SK-N-SH (cell line): Measurements from ENCODE around the gene MIPEP. TPM values are rescaled to one million over a fixed set of nuclear protein-coding genes. Genes with fewer than 3 reads are reported as not detected.
A peak's percentile ranks its signal among the peaks of the same experiment; 100 is the strongest.

Experiments
- CTCF ChIA-PET: fragments of 300-600, 350-600 bp; formaldehyde crosslinking; extraction: SDS; loops from one replicate; lab custom pipeline; 2021; lab: Yijun Ruan, JAX
- POLR2A ChIA-PET: fragments of 350-600 bp; sonication (Branson Sonifier 250); formaldehyde crosslinking; extraction: SDS; loops from one replicate; lab custom pipeline; 2020; ENCODE audit warnings: antibody characterized with exemption, inconsistent platforms; lab: Yijun Ruan, JAX
- DNase-seq: peaks from one replicate; pipeline ENCODE4 v3.0.0; 2012
- H2AFZ ChIP-seq: fragments of 200-600 bp; sonication (generic); 2 replicates; pipeline ENCODE4 v1.8.1; 2016; ENCODE audit warnings: antibody characterized with exemption, mild to moderate bottlenecking, low read depth
- H3F3A ChIP-seq: fragments of 200-600 bp; sonication (generic); replicated peaks from 2 replicates; pipeline ENCODE3; 2016; ENCODE audit warnings: antibody characterized with exemption, mild to moderate bottlenecking; ENCODE audit not compliant: insufficient read depth
- H3K27ac ChIP-seq, 2 experiments: fragments of 200-500 bp in 1 of 2; fragments of 200-600 bp in 1 of 2; sonication (Bioruptor generic) in 1 of 2; sonication (generic), shearing (Covaris generic) in 1 of 2; 2 replicates each; pipeline versions ENCODE4 v1.5.1 to v1.6.1; 2014 to 2016; ENCODE audit warnings: low read depth in 2 of 2, inconsistent platforms in 1 of 2, low read length in 1 of 2, mild to moderate bottlenecking in 1 of 2, mixed read lengths in 1 of 2
- H3K27me3 ChIP-seq: fragments of 200-600 bp; sonication (generic), shearing (Covaris generic); 2 replicates; pipeline ENCODE4 v1.6.1; 2016; ENCODE audit warnings: mixed run types; ENCODE audit not compliant: insufficient read depth
- H3K36me3 ChIP-seq, 2 experiments: fragments of 200-500 bp in 1 of 2; fragments of 200-600 bp in 1 of 2; sonication (Bioruptor generic) in 1 of 2; sonication (generic) in 1 of 2; replicated peaks in 1 of 2; 2 replicates each; pipeline versions ENCODE3 to v1.5.1; 2014 to 2016; ENCODE audit warnings: low read length in 1 of 2, mild to moderate bottlenecking in 1 of 2; ENCODE audit not compliant: insufficient read depth in 2 of 2, control insufficient read depth in 1 of 2
- H3K4me1 ChIP-seq, 2 experiments: fragments of 200-500 bp in 1 of 2; fragments of 200-600 bp in 1 of 2; sonication (Bioruptor generic) in 1 of 2; sonication (generic), shearing (Covaris generic) in 1 of 2; 2 replicates each; pipeline versions ENCODE4 v1.5.1 to v1.6.1; 2014 to 2016; ENCODE audit warnings: low read depth in 1 of 2, low read length in 1 of 2, mixed run types in 1 of 2; ENCODE audit not compliant: insufficient read depth in 2 of 2, control insufficient read depth in 1 of 2
- H3K4me2 ChIP-seq: fragments of 200-600 bp; sonication (generic), shearing (Covaris generic); 2 replicates; pipeline ENCODE4 v1.6.1; 2017; ENCODE audit warnings: mixed run types
- H3K4me3 ChIP-seq, 2 experiments: fragments of 200-500 bp in 1 of 2; fragments of 200-600 bp in 1 of 2; sonication (Bioruptor generic) in 1 of 2; sonication (generic), shearing (Covaris generic) in 1 of 2; 2 replicates each; pipeline versions ENCODE4 v1.5.1 to v1.8.1; 2014 to 2016; ENCODE audit warnings: low read depth in 2 of 2, inconsistent platforms in 1 of 2, low read length in 1 of 2, mild to moderate bottlenecking in 1 of 2, mixed read lengths in 1 of 2, moderate library complexity in 1 of 2
- H3K79me2 ChIP-seq: fragments of 200-600 bp; sonication (generic); 2 replicates; pipeline ENCODE4 v1.8.1; 2017; ENCODE audit warnings: mild to moderate bottlenecking; ENCODE audit not compliant: insufficient read depth
- H3K9ac ChIP-seq: fragments of 200-600 bp; sonication (generic); 2 replicates; pipeline ENCODE4 v1.6.1; 2017; ENCODE audit warnings: mixed run types
- H3K9me2 ChIP-seq: fragments of 200-600 bp; sonication (generic); 2 replicates; pipeline ENCODE4 v1.6.1; 2017; ENCODE audit warnings: mixed run types
- H3K9me3 ChIP-seq: fragments of 200-600 bp; sonication (generic); 2 replicates; pipeline ENCODE4 v1.6.1; 2017; ENCODE audit warnings: mixed run types, mild to moderate bottlenecking, moderate library complexity
- H4K20me1 ChIP-seq: fragments of 200-600 bp; sonication (generic); 2 replicates; pipeline ENCODE4 v1.6.1; 2017; ENCODE audit warnings: mild to moderate bottlenecking, mixed run types; ENCODE audit not compliant: insufficient read depth
- CHD2 ChIP-seq: fragments of 150-350 bp; IDR thresholded peaks from 2 replicates; pipeline ENCODE4 v1.6.1; 2018; ENCODE audit warnings: low read length; ENCODE audit not compliant: partially characterized antibody
- EP300 ChIP-seq, 2 experiments: IDR thresholded peaks; 2 replicates each; pipeline versions ENCODE4 v1.4.0 to v1.6.1; 2012; ENCODE audit warnings: borderline replicate concordance in 1 of 2, low read depth in 1 of 2, low read length in 1 of 2
- GABPA ChIP-seq: IDR thresholded peaks from 2 replicates; pipeline ENCODE4 v1.4.0; 2012; ENCODE audit warnings: low read depth, mild to moderate bottlenecking
- GATA2 ChIP-seq: sonication (generic); formaldehyde crosslinking; IDR thresholded peaks from 2 replicates; pipeline ENCODE4 v1.5.0; 2020; ENCODE audit warnings: mild to moderate bottlenecking, missing genetic modification reagents
- JUND ChIP-seq: IDR thresholded peaks from 2 replicates; pipeline ENCODE4 v1.4.0; 2012
- MXI1 ChIP-seq: IDR thresholded peaks from 2 replicates; pipeline ENCODE4 v1.6.1; 2012; ENCODE audit warnings: mild to moderate bottlenecking, low read depth, low read length, improper control_type of control experiment
- POLR2AphosphoS5 ChIP-seq: IDR thresholded peaks from 2 replicates; pipeline ENCODE4 v1.6.1; 2012; ENCODE audit warnings: low read depth, low read length
- RAD21 ChIP-seq: IDR thresholded peaks from 2 replicates; pipeline ENCODE4 v1.6.1; 2012; ENCODE audit warnings: mild to moderate bottlenecking, low read length
- SIN3A ChIP-seq: IDR thresholded peaks from 2 replicates; pipeline ENCODE4 v1.6.1; 2012; ENCODE audit warnings: low read depth, mild to moderate bottlenecking, low read length, moderate library complexity, borderline replicate concordance
- TAF1 ChIP-seq: IDR thresholded peaks from 2 replicates; pipeline ENCODE4 v1.6.1; 2012; ENCODE audit warnings: low read depth, mild to moderate bottlenecking, low read length, moderate library complexity, borderline replicate concordance
- TCF12 ChIP-seq: IDR thresholded peaks from 2 replicates; pipeline ENCODE4 v1.4.0; 2012
- WGBS: methylation state at CpG from one replicate; pipeline ENCODE4 v1.1.6; 2017; ENCODE audit warnings: low lambda C conversion rate; 5-methylcytosine and 5-hydroxymethylcytosine counted together
- polyA plus RNA-seq, 3 experiments: library from polyadenylated mRNA; depleted of rRNA; stranded (reverse); fragments of >200 nt; gene quantifications; 2 replicates each; pipeline ENCODE4 v1.2.3, GENCODE V29; 2012
- TF ChIP-seq, protein P1 (sequence below): IDR thresholded peaks from 2 replicates; pipeline ENCODE4; 2012
- TF ChIP-seq, protein P2 (sequence below): IDR thresholded peaks from 2 replicates; pipeline ENCODE4 v1.4.0; 2012; ENCODE audit warnings: low read depth, borderline replicate concordance
- TF ChIP-seq, protein P3 (sequence below): IDR thresholded peaks from 2 replicates; pipeline ENCODE4 v1.4.0; 2012; ENCODE audit warnings: low read depth, borderline replicate concordance
- TF ChIP-seq, protein P4 (sequence below): fragments of 150-350 bp; IDR thresholded peaks from 2 replicates; pipeline ENCODE4 v1.6.1; 2016; ENCODE audit warnings: mild to moderate bottlenecking, low read depth, low read length
- TF ChIP-seq, protein P5 (sequence below): IDR thresholded peaks from 2 replicates; pipeline ENCODE4 v1.4.0; 2012; ENCODE audit warnings: low read depth
- TF ChIP-seq, protein P6 (sequence below): fragments of 150-350 bp; IDR thresholded peaks from 2 replicates; pipeline ENCODE4 v1.6.1; 2017; ENCODE audit warnings: antibody characterized with exemption, low read length, low read depth, borderline replicate concordance

MIPEP gene
- polyA plus RNA-seq, 1 of the 3 experiments (the other 2 are of a cell fraction), result 12.7 TPM

DNA sequence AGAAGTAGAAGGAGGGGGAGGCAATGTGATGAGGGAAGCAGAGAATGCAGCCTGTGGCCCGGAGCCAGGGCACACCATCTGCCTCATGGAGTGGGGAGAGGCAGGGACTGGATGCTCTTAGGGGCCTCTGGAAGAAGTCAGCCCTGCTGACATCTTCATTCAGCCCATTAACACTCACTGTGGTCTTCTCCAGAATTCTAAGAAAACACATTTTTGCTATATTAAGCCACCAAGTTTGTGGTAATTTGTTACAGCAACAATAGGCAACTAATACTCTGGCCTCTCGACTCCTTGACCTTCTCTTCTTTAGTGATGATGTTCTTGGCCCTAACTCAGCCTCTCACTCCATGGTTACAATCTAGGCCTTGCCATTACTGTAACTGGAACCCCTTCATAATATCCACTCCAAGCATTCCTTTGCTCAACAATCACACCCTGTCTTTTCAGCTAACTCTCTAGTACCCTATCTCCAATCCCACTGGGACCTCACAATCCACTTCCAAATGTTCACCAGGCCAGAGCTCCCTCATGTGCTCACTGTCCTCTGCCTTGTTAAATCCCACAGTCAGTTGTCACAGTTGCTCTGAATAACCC is 98.5 kb downstream of the MIPEP start:
- Histone ChIP-seq H2AFZ (no peak overlapping the region), H3K9me2 (no peaks in the 10 kb centered on the region), H3K79me2 (no peaks in the 10 kb centered on the region), H3F3A (peaks cover 8% of the 10 kb centered on the region), H3K9me3 (no peaks in the 10 kb centered on the region), H3K27me3 (no peaks in the 10 kb centered on the region), H3K4me1 (0 out of 4 replicates have a peak, but pooled peaks cover 0 to 7% of the 10 kb centered on the region in 2 experiments), H3K27ac (no peak overlapping the region), H3K36me3 (no peaks in the 10 kb centered on the region), H3K4me3 (no peak overlapping the region), H4K20me1 (no peaks in the 10 kb centered on the region), H3K4me2 (no peak overlapping the region), H3K9ac (no peak overlapping the region)
- ChIA-PET CTCF (interaction anchor here (1.1 kb wide), 1 partner anchor 12 kb away, joined by 3 read pairs; no protein-coding TSS in a partner anchor), POLR2A (no interaction called here)
- no peak for DNase-seq
- 79% methylated on average over 2 of the region's 2 CpGs for WGBS
- TF ChIP-seq, protein P1, sequence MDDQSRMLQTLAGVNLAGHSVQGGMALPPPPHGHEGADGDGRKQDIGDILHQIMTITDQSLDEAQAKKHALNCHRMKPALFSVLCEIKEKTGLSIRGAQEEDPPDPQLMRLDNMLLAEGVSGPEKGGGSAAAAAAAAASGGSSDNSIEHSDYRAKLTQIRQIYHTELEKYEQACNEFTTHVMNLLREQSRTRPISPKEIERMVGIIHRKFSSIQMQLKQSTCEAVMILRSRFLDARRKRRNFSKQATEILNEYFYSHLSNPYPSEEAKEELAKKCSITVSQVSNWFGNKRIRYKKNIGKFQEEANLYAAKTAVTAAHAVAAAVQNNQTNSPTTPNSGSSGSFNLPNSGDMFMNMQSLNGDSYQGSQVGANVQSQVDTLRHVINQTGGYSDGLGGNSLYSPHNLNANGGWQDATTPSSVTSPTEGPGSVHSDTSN, result 0 out of 2 replicates have a peak, but pooled peaks have one; percentile 6
- TF ChIP-seq SIN3A, result no peak
- 0 out of 2 replicates have a peak, but pooled peaks have one; percentile 12 for TF ChIP-seq TCF12

DNA sequence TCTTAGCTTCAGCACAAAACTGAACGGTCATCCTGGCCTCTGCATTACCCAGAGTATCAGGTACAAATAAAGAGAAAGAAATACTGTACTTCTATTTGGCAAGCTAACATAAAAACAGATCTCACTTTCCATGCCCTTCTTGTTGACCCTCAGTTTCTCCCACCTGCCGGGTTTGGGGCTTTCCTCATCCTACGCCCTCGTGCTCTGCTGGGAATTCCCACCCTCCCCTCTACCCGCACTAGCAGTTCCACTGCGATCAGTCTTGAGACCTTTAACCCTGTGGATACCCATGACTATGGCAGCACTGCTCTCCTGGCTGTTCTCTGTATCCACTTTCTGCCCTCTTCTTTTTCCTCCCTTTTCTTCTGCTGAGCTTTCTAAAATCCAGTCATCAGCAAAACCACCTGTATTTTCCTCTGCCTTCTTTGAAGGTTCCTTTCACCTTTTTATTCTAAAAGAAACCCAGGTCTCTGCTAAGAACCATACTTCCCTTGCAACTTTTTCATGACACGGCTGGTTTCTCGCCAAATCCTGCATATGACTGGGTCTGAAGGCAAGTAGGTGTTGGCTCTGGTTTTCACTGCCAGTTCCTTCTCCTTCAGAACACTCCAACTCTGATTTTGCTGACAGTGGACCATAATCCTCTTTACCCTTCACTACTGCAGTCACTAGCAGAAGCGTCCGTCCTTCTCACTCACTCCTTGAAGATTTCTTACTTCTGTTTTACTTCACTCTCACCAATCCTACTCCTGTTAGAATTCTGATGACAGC is 99.4 kb downstream of the MIPEP start:
- CTCF ChIA-PET, result interaction anchor here (0.6 to 1.1 kb wide), 2 partner anchors 12 to 136 kb away, joined by 3 read pairs; no protein-coding TSS in a partner anchor
- Histone ChIP-seq H3K79me2 (no peaks in the 10 kb centered on the region), H3K9me2 (no peaks in the 10 kb centered on the region), H3K4me1 (0 out of 4 replicates have a peak, but pooled peaks cover 0 to 7% of the 10 kb centered on the region in 2 experiments), H3F3A (no peaks in the 10 kb centered on the region), H3K27ac (no peak overlapping the region), H2AFZ (no peak overlapping the region), H3K4me3 (no peak overlapping the region), H3K9me3 (no peaks in the 10 kb centered on the region), H3K9ac (no peak overlapping the region), H3K4me2 (no peak overlapping the region), H3K27me3 (no peaks in the 10 kb centered on the region), H3K36me3 (no peaks in the 10 kb centered on the region), H4K20me1 (no peaks in the 10 kb centered on the region)
- POLR2A ChIA-PET, result no interaction called here
- 91% methylated on average over 10 of the region's 10 CpGs for WGBS
- no peak for DNase-seq
- TF ChIP-seq, protein P2, sequence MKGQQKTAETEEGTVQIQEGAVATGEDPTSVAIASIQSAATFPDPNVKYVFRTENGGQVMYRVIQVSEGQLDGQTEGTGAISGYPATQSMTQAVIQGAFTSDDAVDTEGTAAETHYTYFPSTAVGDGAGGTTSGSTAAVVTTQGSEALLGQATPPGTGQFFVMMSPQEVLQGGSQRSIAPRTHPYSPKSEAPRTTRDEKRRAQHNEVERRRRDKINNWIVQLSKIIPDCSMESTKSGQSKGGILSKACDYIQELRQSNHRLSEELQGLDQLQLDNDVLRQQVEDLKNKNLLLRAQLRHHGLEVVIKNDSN, result no peak
- TF ChIP-seq TAF1, result no peak
- TF ChIP-seq MXI1, result no peak
- no peak for TF ChIP-seq CHD2
- no peak for TF ChIP-seq EP300 (IDR thresholded peaks at IDR 0.05; ENCODE audit: borderline replicate concordance in 1 of 2, low read depth in 1 of 2, low read length in 1 of 2)
- no peak for TF ChIP-seq RAD21
- TF ChIP-seq GATA2 (CRISPR knock-in tag), result no peak
- TF ChIP-seq JUND, result no peak
- TF ChIP-seq GABPA, result no peak
- TF ChIP-seq, protein P3, sequence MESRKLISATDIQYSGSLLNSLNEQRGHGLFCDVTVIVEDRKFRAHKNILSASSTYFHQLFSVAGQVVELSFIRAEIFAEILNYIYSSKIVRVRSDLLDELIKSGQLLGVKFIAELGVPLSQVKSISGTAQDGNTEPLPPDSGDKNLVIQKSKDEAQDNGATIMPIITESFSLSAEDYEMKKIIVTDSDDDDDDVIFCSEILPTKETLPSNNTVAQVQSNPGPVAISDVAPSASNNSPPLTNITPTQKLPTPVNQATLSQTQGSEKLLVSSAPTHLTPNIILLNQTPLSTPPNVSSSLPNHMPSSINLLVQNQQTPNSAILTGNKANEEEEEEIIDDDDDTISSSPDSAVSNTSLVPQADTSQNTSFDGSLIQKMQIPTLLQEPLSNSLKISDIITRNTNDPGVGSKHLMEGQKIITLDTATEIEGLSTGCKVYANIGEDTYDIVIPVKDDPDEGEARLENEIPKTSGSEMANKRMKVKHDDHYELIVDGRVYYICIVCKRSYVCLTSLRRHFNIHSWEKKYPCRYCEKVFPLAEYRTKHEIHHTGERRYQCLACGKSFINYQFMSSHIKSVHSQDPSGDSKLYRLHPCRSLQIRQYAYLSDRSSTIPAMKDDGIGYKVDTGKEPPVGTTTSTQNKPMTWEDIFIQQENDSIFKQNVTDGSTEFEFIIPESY, result no peak
- TF ChIP-seq, protein P4, sequence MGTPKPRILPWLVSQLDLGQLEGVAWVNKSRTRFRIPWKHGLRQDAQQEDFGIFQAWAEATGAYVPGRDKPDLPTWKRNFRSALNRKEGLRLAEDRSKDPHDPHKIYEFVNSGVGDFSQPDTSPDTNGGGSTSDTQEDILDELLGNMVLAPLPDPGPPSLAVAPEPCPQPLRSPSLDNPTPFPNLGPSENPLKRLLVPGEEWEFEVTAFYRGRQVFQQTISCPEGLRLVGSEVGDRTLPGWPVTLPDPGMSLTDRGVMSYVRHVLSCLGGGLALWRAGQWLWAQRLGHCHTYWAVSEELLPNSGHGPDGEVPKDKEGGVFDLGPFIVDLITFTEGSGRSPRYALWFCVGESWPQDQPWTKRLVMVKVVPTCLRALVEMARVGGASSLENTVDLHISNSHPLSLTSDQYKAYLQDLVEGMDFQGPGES, result no peak
- TF ChIP-seq TCF12, result no peak
- TF ChIP-seq, protein P1, result no peak
- TF ChIP-seq, protein P5, sequence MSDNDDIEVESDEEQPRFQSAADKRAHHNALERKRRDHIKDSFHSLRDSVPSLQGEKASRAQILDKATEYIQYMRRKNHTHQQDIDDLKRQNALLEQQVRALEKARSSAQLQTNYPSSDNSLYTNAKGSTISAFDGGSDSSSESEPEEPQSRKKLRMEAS, result no peak
- no peak for TF ChIP-seq POLR2AphosphoS5
- TF ChIP-seq, protein P6, sequence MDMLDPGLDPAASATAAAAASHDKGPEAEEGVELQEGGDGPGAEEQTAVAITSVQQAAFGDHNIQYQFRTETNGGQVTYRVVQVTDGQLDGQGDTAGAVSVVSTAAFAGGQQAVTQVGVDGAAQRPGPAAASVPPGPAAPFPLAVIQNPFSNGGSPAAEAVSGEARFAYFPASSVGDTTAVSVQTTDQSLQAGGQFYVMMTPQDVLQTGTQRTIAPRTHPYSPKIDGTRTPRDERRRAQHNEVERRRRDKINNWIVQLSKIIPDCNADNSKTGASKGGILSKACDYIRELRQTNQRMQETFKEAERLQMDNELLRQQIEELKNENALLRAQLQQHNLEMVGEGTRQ, result no peak
